H1 (cell line): ENCODE data around the gene CCDC154. TPM values are rescaled to one million over a fixed set of nuclear protein-coding genes. Genes with fewer than 3 reads are reported as not detected.

Experiments
- CTCF ChIA-PET: fragments of 300-600 bp; sonication (Branson Sonifier 250); formaldehyde crosslinking; loops from one replicate; lab custom pipeline; 2021; ENCODE audit not compliant: partially characterized antibody; lab: Charles Lee
- POLR2A ChIA-PET: fragments of 300-600 bp; sonication (Branson Sonifier 250); formaldehyde crosslinking; loops from one replicate; lab custom pipeline; 2021; ENCODE audit warnings: inconsistent platforms; ENCODE audit not compliant: partially characterized antibody; lab: Charles Lee
- DNase-seq, 2 experiments: peaks; one replicate each; pipeline versions ENCODE4 v3.0.0 to v3.0.0-alpha.2; 2010 to 2022; ENCODE audit warnings: low spot score in 2 of 2, low read depth in 1 of 2, mixed read lengths in 1 of 2
- FAIRE-seq: peaks from 2 replicates; lab custom pipeline; 2011; peaks lifted over from hg19 to GRCh38; lab: Jason Lieb, UNC
- H2AFZ ChIP-seq: 2 replicates; pipeline ENCODE4 v1.8.1; 2012; ENCODE audit warnings: low read length, inconsistent platforms
- H2AK5ac ChIP-seq: 2 replicates; pipeline ENCODE4 v1.6.1; 2013; ENCODE audit warnings: low read depth, low read length
- H2BK120ac ChIP-seq: replicated peaks from 2 replicates; pipeline ENCODE3; 2013; ENCODE audit warnings: low read depth, low read length, inconsistent platforms
- H2BK12ac ChIP-seq: 2 replicates; pipeline ENCODE4 v1.6.1; 2013; ENCODE audit warnings: low read depth, low read length
- H2BK15ac ChIP-seq: 2 replicates; pipeline ENCODE4 v1.6.1; 2013; ENCODE audit warnings: low read length
- H2BK20ac ChIP-seq: 2 replicates; pipeline ENCODE4 v1.6.1; 2013; ENCODE audit warnings: low read length
- H2BK5ac ChIP-seq: 2 replicates; pipeline ENCODE4 v1.6.1; 2013; ENCODE audit warnings: low read depth, low read length
- H3K14ac ChIP-seq: 2 replicates; pipeline ENCODE4 v1.6.1; 2013; ENCODE audit warnings: inconsistent platforms; ENCODE audit not compliant: insufficient read length
- H3K18ac ChIP-seq: 2 replicates; pipeline ENCODE4 v1.6.1; 2013; ENCODE audit warnings: low read length; ENCODE audit errors: extremely low read depth
- H3K23ac ChIP-seq: 2 replicates; pipeline ENCODE4 v1.6.1; 2013; ENCODE audit warnings: inconsistent platforms; ENCODE audit not compliant: insufficient read length
- H3K23me2 ChIP-seq: 2 replicates; pipeline ENCODE4 v1.6.1; 2013; ENCODE audit warnings: low read depth, low read length
- H3K27ac ChIP-seq: 2 replicates; pipeline ENCODE4 v1.6.1; 2011; ENCODE audit warnings: low read depth, low read length, inconsistent platforms
- H3K27me3 ChIP-seq, 4 experiments: replicated peaks in 1 of 4; 1 replicate in 1 of 4; 2 replicates in 3 of 4; pipeline versions ENCODE4 v1.6.1 to v1.8.1; 2011 to 2013; ENCODE audit warnings: low read length in 3 of 4, mild to moderate bottlenecking in 3 of 4, inconsistent platforms in 2 of 4, mixed read lengths in 2 of 4, moderate library complexity in 1 of 4; ENCODE audit not compliant: control insufficient read depth in 3 of 4, insufficient read depth in 3 of 4; ENCODE audit errors: extremely low read depth in 1 of 4
- H3K36me3 ChIP-seq, 4 experiments: 2 replicates each; pipeline versions ENCODE4 v1.6.1 to v1.8.1; 2011 to 2013; ENCODE audit warnings: mild to moderate bottlenecking in 4 of 4, low read length in 3 of 4, moderate library complexity in 2 of 4, control low read depth in 1 of 4, inconsistent platforms in 1 of 4; ENCODE audit not compliant: insufficient read depth in 4 of 4, control insufficient read depth in 2 of 4
- H3K4ac ChIP-seq: replicated peaks from 2 replicates; pipeline ENCODE3; 2013; ENCODE audit warnings: low read length, low read depth, mixed read lengths, inconsistent platforms; ENCODE audit not compliant: insufficient read length
- H3K4me1 ChIP-seq, 4 experiments: replicated peaks in 1 of 4; 1 replicate in 1 of 4; 2 replicates in 3 of 4; pipeline versions ENCODE4 v1.6.1 to v1.8.1; 2011 to 2013; ENCODE audit warnings: low read length in 3 of 4, inconsistent platforms in 2 of 4, mixed read lengths in 1 of 4; ENCODE audit not compliant: insufficient read depth in 4 of 4, control insufficient read depth in 3 of 4
- H3K4me2 ChIP-seq, 2 experiments: 2 replicates each; pipeline versions ENCODE4 v1.6.1 to v1.8.1; 2011 to 2013; ENCODE audit warnings: low read depth in 2 of 2, low read length in 2 of 2, control low read depth in 1 of 2, inconsistent platforms in 1 of 2, mild to moderate bottlenecking in 1 of 2; ENCODE audit not compliant: insufficient read depth in 1 of 2
- H3K4me3 ChIP-seq, 4 experiments: fragments of 200-600, 300-600 bp in 1 of 4; sonication (generic), shearing (Covaris generic), sonication (Bioruptor Twin) in 1 of 4; 2 replicates each; pipeline versions ENCODE4 v1.5.1 to v1.8.1; 2011 to 2016; ENCODE audit warnings: low read length in 4 of 4, low read depth in 3 of 4, control low read depth in 2 of 4, inconsistent platforms in 2 of 4, mild to moderate bottlenecking in 2 of 4, mixed read lengths in 1 of 4, moderate library complexity in 1 of 4; ENCODE audit not compliant: insufficient read depth in 2 of 4; ENCODE audit errors: extremely low read depth in 1 of 4
- H3K56ac ChIP-seq: replicated peaks from 2 replicates; pipeline ENCODE3; 2013; ENCODE audit warnings: low read depth, mild to moderate bottlenecking, mixed read lengths, low read length, inconsistent platforms; ENCODE audit not compliant: insufficient read length
- H3K79me1 ChIP-seq: 2 replicates; pipeline ENCODE4 v1.6.1; 2013; ENCODE audit warnings: low read depth, low read length, control low read depth
- H3K79me2 ChIP-seq, 2 experiments: 2 replicates each; pipeline versions ENCODE4 v1.6.1 to v1.8.1; 2012 to 2013; ENCODE audit warnings: low read length in 2 of 2, mild to moderate bottlenecking in 2 of 2, inconsistent platforms in 1 of 2; ENCODE audit not compliant: insufficient read depth in 2 of 2, control insufficient read depth in 1 of 2
- H3K9ac ChIP-seq, 4 experiments: replicated peaks in 1 of 4; 1 replicate in 1 of 4; 2 replicates in 3 of 4; pipeline versions ENCODE4 v1.6.1 to v1.8.1; 2011 to 2013; ENCODE audit warnings: low read depth in 3 of 4, low read length in 3 of 4, control low read depth in 2 of 4, mild to moderate bottlenecking in 2 of 4, moderate library complexity in 2 of 4, inconsistent platforms in 1 of 4; ENCODE audit errors: extremely low read depth in 1 of 4
- H3K9me3 ChIP-seq, 2 experiments: 2 replicates each; pipeline versions ENCODE4 v1.6.1 to v1.8.1; 2012 to 2013; ENCODE audit warnings: mild to moderate bottlenecking in 2 of 2, moderate library complexity in 2 of 2, control low read depth in 1 of 2, inconsistent platforms in 1 of 2, low read depth in 1 of 2, low read length in 1 of 2, mixed read lengths in 1 of 2; ENCODE audit not compliant: insufficient read depth in 2 of 2
- H4K20me1 ChIP-seq, 2 experiments: replicated peaks in 1 of 2; 2 replicates each; pipeline versions ENCODE3 to v1.8.1; 2011 to 2013; ENCODE audit warnings: inconsistent platforms in 2 of 2, low read length in 2 of 2, mild to moderate bottlenecking in 1 of 2; ENCODE audit not compliant: insufficient read depth in 2 of 2, control insufficient read depth in 1 of 2
- H4K5ac ChIP-seq: 2 replicates; pipeline ENCODE4 v1.6.1; 2013; ENCODE audit warnings: low read length, low read depth, mixed read lengths, inconsistent platforms; ENCODE audit not compliant: insufficient read length
- H4K8ac ChIP-seq: 2 replicates; pipeline ENCODE4 v1.8.0; 2013; ENCODE audit warnings: mild to moderate bottlenecking, moderate library complexity, low read length, inconsistent platforms; ENCODE audit not compliant: insufficient read depth; ENCODE audit errors: extremely low read depth
- H4K91ac ChIP-seq: replicated peaks from 2 replicates; pipeline ENCODE3; 2013; ENCODE audit warnings: low read length, mixed read lengths, inconsistent platforms; ENCODE audit not compliant: insufficient read length
- CBX5 ChIP-seq: fragments of 300-800, 300-1000 bp; sonication (generic); IDR thresholded peaks from 2 replicates; pipeline ENCODE4 v1.7.1; 2016; ENCODE audit warnings: antibody characterized with exemption, low read length, low read depth
- JUND ChIP-seq: IDR thresholded peaks from 2 replicates; pipeline ENCODE4 v1.6.1; 2011; ENCODE audit warnings: mild to moderate bottlenecking, improper control_type of control experiment, low read length
- KDM4A ChIP-seq: IDR thresholded peaks from one replicate; pipeline ENCODE4 v1.7.1; 2012; ENCODE audit warnings: low read depth, mild to moderate bottlenecking, moderate library complexity, low read length, inconsistent platforms; ENCODE audit not compliant: severe bottlenecking
- KDM5A ChIP-seq: fragments of 200-600 bp; IDR thresholded peaks from 2 replicates; pipeline ENCODE4 v1.7.1; 2012; ENCODE audit warnings: mild to moderate bottlenecking, low read length, inconsistent platforms, mixed read lengths
- NANOG ChIP-seq: IDR thresholded peaks from 2 replicates; pipeline ENCODE4 v1.6.1; 2011; ENCODE audit warnings: low read length, low read depth, mild to moderate bottlenecking, inconsistent platforms; ENCODE audit not compliant: insufficient read depth, poor library complexity, severe bottlenecking
- SP2 ChIP-seq: IDR thresholded peaks from 2 replicates; pipeline ENCODE4 v1.6.1; 2012; ENCODE audit warnings: mild to moderate bottlenecking, low read length, inconsistent platforms
- SRF ChIP-seq: IDR thresholded peaks from 2 replicates; pipeline ENCODE4 v1.6.1; 2011; ENCODE audit warnings: mild to moderate bottlenecking, low read depth, low read length, moderate library complexity
- WGBS, 2 experiments: shearing (Covaris generic) in 1 of 2; methylation state at CpG; one replicate each; pipeline versions ENCODE4 v1.1.6 to v1.1.7; 2013 to 2015; ENCODE audit warnings: low lambda C conversion rate in 2 of 2, mixed read lengths in 2 of 2, inconsistent platforms in 1 of 2, low coverage in 1 of 2, missing lambda C conversion rate in 1 of 2; ENCODE audit not compliant: insufficient replicate concordance in 2 of 2, insufficient coverage in 1 of 2, insufficient read length in 1 of 2; ENCODE audit errors: extremely low coverage in 1 of 2, missing lambda C conversion rate in 1 of 2; 5-methylcytosine and 5-hydroxymethylcytosine counted together
- polyA plus RNA-seq, 7 experiments: library from polyadenylated mRNA; depleted of rRNA in 3 of 7; stranded (reverse) in 5 of 7; unstranded in 2 of 7; fragments of >200 nt in 5 of 7; fragments of 200-250 nt in 2 of 7; gene quantifications; 1 replicate in 5 of 7; 2 replicates in 1 of 7; 4 replicates in 1 of 7; pipeline versions ENCODE4 v1.2.1 to v1.2.3, GENCODE V29; 2011 to 2013; ENCODE audit warnings: missing spikeins in 2 of 7, mixed read lengths in 2 of 7
- total RNA-seq: library from RNA; stranded (reverse); fragmentation: NEBNext Ultra II Directional; extraction: Animal tissue kit (Norgen Biotek cat#: 25700); gene quantifications from 2 replicates; pipeline ENCODE4 v1.2.1, GENCODE V29; 2021

The CCDC154 gene
- total and polyA plus RNA-seq, 2 of the 8 experiments (the other 6 are each of a cell fraction or from before 2014, with no cell fraction given) = 0.15 to 0.88 TPM

GRCh38 chr16:1485847-1486496 lies 41.6 kb upstream of the CCDC154 start:
- H3K56ac ChIP-seq = no peak overlapping the region
- TF ChIP-seq SP2 = no peak
- TF ChIP-seq JUND = no peak
- no peak for TF ChIP-seq NANOG
- no peak for TF ChIP-seq KDM5A
- no peak for TF ChIP-seq KDM4A
- TF ChIP-seq CBX5 = no peak
- no peak for TF ChIP-seq SRF
- no peak overlapping the region for H2AFZ ChIP-seq
- no peak overlapping the region for H2BK120ac ChIP-seq
- H2BK5ac ChIP-seq = no peak overlapping the region
- peak in 1 of 2 experiments; percentile 19 for DNase-seq
- H3K14ac ChIP-seq = no peak overlapping the region
- no peak for FAIRE-seq
- H3K23me2 ChIP-seq = no peaks in the 10 kb centered on the region
- H3K4me1 ChIP-seq = no peaks in the 10 kb centered on the region
- ChIA-PET CTCF (interaction anchor here (0.5 kb wide), 2 partner anchors 27 to 79 kb away, joined by 3 to 4 read pairs; no protein-coding TSS in a partner anchor), POLR2A (interaction anchor here (1.2 to 2.0 kb wide), 2 partner anchors 9 to 28 kb away, joined by 3 to 8 read pairs; no protein-coding TSS in a partner anchor)
- H2BK20ac ChIP-seq = no peak overlapping the region
- H4K20me1 ChIP-seq = no peaks in the 10 kb centered on the region
- peak overlapping the region; percentile 25; the same call in 1 of the 2 replicates for H4K8ac ChIP-seq
- H3K79me2 ChIP-seq = no peaks in the 10 kb centered on the region
- H3K9me3 ChIP-seq = no peaks in the 10 kb centered on the region; a peak in 1 of 4 replicates
- 90% methylated on average over 36 of the region's 40 CpGs; no CpG with 5 or more reads in 1 of the 2 experiments for WGBS, 2 experiments
- no peak overlapping the region for H2AK5ac ChIP-seq
- no peak overlapping the region for H2BK15ac ChIP-seq
- H3K36me3 ChIP-seq = no peaks in the 10 kb centered on the region
- no peak overlapping the region for H3K27ac ChIP-seq
- no peaks in the 10 kb centered on the region for H3K79me1 ChIP-seq
- H3K9ac ChIP-seq = no peak overlapping the region
- no peak overlapping the region for H4K5ac ChIP-seq
- H4K91ac ChIP-seq = no peak overlapping the region
- no peak overlapping the region for H3K4ac ChIP-seq
- H3K23ac ChIP-seq = no peak overlapping the region
- no peak overlapping the region for H2BK12ac ChIP-seq
- H3K4me3 ChIP-seq = no peak overlapping the region
- H3K27me3 ChIP-seq = peaks cover 0 to 8% (median 0%) of the 10 kb centered on the region in 4 experiments; a peak in 1 of 7 replicates
- H3K18ac ChIP-seq = no peak overlapping the region
- H3K4me2 ChIP-seq = no peak overlapping the region
